Left ventricle myocardium inferior (tissue), 1 donor: ENCODE measurements around the gene DIAPH3. TPM values are rescaled to one million over a fixed set of nuclear protein-coding genes. Genes with fewer than 3 reads are reported as not detected.

ENCODE experiments used
- DNase-seq: peaks from one replicate; pipeline ENCODE4 v3.0.0-alpha.2; 2020
- H3K27ac ChIP-seq: fragments of 200-600 bp; replicated peaks from 2 replicates; pipeline ENCODE4 v1.8.0; 2021
- H3K27me3 ChIP-seq: fragments of 200-600 bp; 2 replicates; pipeline ENCODE4 v1.8.0; 2021; ENCODE audit warnings: low read depth
- H3K36me3 ChIP-seq: fragments of 200-600 bp; 2 replicates; pipeline ENCODE4 v1.8.0; 2021
- H3K4me1 ChIP-seq: fragments of 200-600 bp; 2 replicates; pipeline ENCODE4 v1.8.0; 2021
- H3K4me3 ChIP-seq: fragments of 200-600 bp; 2 replicates; pipeline ENCODE4 v1.8.0; 2021; ENCODE audit warnings: mild to moderate bottlenecking, moderate library complexity
- H3K9me3 ChIP-seq: fragments of 200-600 bp; replicated peaks from 2 replicates; pipeline ENCODE4 v1.8.0; 2021
- intact Hi-C: fragments of 100-400 bp; cut with micrococcal nuclease; formaldehyde crosslinking; loops from one replicate; pipeline ENCODE4 v1.11.0; 2022
- total RNA-seq: library from RNA; stranded (reverse); fragmentation: NEBNext Ultra II Directional; extraction: Animal tissue kit (Norgen Biotek cat#: 25700); gene quantifications from one replicate; pipeline ENCODE4 v1.2.1, GENCODE V29; 2021
- TF ChIP-seq, protein P1 (sequence below): fragments of 200-600 bp; IDR thresholded peaks from 2 replicates; pipeline ENCODE4 v1.8.0; 2021; ENCODE audit warnings: antibody characterized with exemption, mild to moderate bottlenecking, borderline replicate concordance
- donor health status: DM: no; HTN: yes; CAD: no; lungs with severe emphysema.

The DIAPH3 gene
- total RNA-seq, 1 donor from 2014 or later: 0.25 TPM

DNA sequence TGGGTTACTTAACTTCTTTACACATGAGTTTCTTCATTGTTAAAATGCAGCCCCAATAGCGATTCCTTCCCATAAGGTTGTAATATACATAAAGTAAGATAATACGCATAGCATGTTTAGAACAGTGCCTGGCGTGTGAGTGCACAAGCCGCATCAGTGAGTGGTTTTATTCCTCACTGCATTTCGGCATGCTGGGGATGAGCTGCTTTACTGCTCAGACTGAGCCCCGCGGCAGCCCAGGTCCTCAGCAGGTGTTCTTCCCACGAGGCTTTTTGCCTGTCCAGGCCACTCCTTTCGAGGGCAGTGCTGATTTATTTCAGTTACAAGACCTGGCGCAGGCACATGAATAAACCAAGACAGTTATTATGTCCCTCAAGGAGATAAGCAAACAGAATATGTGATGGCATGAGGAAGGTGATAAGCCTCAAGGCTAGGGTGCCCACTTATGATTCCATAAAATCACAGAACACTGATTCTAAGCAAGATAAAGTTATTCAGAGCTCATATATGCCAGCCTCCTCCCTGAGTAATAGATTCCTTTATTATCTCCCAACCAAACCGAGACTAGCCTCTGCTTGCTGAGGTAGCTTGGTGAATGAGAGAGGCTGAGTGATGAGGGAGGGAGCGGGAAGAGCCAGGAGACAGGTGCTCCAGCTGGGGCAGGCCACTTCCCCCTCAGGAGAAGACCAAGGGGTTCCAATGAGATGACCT, 505.5 kb downstream of the DIAPH3 start:
- TF ChIP-seq, protein P1, sequence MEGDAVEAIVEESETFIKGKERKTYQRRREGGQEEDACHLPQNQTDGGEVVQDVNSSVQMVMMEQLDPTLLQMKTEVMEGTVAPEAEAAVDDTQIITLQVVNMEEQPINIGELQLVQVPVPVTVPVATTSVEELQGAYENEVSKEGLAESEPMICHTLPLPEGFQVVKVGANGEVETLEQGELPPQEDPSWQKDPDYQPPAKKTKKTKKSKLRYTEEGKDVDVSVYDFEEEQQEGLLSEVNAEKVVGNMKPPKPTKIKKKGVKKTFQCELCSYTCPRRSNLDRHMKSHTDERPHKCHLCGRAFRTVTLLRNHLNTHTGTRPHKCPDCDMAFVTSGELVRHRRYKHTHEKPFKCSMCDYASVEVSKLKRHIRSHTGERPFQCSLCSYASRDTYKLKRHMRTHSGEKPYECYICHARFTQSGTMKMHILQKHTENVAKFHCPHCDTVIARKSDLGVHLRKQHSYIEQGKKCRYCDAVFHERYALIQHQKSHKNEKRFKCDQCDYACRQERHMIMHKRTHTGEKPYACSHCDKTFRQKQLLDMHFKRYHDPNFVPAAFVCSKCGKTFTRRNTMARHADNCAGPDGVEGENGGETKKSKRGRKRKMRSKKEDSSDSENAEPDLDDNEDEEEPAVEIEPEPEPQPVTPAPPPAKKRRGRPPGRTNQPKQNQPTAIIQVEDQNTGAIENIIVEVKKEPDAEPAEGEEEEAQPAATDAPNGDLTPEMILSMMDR: no peak
- no peaks in the 10 kb centered on the region for H3K27me3 ChIP-seq
- H3K4me3 ChIP-seq: no peak overlapping the region
- H3K27ac ChIP-seq: no peak overlapping the region
- no peaks in the 10 kb centered on the region for H3K36me3 ChIP-seq
- H3K4me1 ChIP-seq: peaks cover 18% of the 10 kb centered on the region
- intact Hi-C loops: no loop called here
- DNase-seq: no peak
- H3K9me3 ChIP-seq: no peaks in the 10 kb centered on the region

DNA sequence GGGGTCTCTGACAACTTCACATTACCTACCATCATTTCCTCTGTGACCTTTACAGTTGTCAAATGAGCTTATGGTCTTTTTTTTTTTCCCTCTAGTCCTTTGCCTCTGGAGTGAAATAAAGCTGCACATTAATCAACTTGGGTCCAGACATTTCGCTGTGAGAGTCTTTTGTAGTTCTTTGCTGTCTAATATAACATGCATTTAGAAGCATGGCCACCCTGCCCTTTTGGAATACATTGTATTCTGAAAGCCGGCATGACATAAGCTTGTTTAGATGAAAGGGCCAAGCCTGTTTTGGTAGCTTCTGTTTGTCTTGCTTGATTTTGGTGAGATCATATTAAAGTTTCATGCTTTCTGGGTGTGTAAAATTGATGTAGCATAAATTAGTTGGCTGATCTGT, 509.8 kb downstream of the DIAPH3 start:
- Histone ChIP-seq H3K9me3 (no peaks in the 10 kb centered on the region), H3K4me1 (peaks cover 9% of the 10 kb centered on the region), H3K4me3 (no peak overlapping the region), H3K27ac (no peak overlapping the region), H3K36me3 (no peaks in the 10 kb centered on the region), H3K27me3 (no peaks in the 10 kb centered on the region)
- DNase-seq: no peak
- TF ChIP-seq, protein P1: no peak
- intact Hi-C loops: no loop called here

DNA sequence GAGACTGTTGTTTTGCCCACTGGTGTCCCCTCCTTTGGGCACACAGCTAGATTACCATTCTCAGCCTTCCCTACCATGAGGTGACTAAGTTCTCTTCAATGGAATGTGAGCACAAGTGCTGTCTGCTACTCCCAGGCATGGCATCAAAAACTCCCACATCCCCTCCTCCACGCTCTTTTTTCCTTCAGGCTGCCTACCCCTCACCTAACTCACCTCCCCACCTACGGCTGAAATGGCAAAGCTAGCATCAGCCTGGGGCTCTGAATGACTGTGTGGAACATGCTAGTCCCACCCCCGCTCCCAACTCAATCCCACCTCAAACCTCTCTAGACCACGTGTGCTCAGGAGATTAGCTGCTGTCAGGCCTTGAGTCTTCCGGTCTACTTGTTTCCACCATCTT, 512.2 kb downstream of the DIAPH3 start:
- intact Hi-C loops: no loop called here
- Histone ChIP-seq H3K27ac (no peak overlapping the region), H3K4me3 (no peak overlapping the region), H3K27me3 (no peaks in the 10 kb centered on the region), H3K36me3 (no peaks in the 10 kb centered on the region), H3K9me3 (no peaks in the 10 kb centered on the region), H3K4me1 (no peaks in the 10 kb centered on the region)
- no peak for DNase-seq
- TF ChIP-seq, protein P1: no peak

DNA sequence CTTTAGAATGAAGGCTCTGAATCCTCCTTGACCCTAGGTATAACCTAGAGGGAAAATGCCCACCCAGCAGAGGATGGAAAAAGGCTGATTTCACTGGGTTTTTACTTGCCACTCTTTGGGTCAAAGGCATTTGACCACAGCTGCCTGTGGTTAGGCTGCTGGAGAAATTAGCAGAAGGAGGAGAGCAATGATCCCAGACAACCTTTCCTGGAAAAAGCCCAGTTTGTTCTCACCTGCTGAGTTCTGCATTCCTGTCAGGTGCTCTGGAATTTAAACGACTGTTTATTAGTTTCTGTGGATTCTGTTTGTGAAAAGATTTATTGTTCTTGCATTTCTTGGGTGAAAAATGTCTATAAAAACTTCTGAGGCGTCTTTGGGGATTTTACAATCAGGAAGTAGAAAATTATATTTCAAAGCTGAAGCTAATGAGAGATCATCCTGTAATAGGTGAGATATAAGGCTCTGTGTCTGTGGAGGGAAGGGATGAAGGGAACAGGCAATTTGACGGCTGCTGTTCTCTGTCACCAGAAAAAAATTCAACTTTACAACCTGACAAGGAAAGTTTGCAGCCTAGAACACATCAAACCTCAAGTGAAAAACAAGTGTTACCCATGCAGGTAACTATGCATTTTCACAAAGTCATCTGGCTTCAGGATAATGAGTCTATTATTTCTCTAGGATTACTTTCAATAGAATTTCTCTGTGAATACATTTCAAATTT, 519.7 kb downstream of the DIAPH3 start:
- no peaks in the 10 kb centered on the region for H3K36me3 ChIP-seq
- TF ChIP-seq, protein P1: no peak
- no peaks in the 10 kb centered on the region for H3K27me3 ChIP-seq
- no peaks in the 10 kb centered on the region for H3K9me3 ChIP-seq
- H3K4me3 ChIP-seq: no peak overlapping the region
- peaks cover under 1% of the 10 kb centered on the region for H3K4me1 ChIP-seq
- no peak for DNase-seq
- H3K27ac ChIP-seq: no peak overlapping the region
- intact Hi-C loops: no loop called here

DNA sequence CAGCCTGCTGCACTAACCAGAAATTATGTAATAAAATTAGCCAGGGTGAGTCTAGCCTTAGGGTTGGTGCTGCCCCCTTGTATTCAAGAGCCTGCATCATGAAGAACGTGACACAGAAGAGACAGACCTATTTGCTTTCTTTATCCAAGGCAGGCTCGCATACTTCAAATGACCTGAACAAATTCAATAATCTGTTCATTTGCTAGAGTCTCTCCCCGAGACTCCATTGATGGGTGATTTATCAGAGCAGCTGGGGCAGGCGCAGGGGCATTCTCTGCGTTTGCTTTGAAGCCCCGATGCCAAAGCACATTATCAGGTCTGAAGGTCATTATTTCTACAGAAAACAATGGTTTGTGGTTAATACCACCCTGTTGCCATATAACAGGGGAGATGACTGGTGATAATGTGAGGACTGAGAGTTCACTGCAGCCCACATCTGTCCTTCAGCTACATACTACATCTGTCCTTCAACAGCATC, 520.3 kb downstream of the DIAPH3 start:
- Histone ChIP-seq H3K36me3 (no peaks in the 10 kb centered on the region), H3K4me1 (peaks cover 7% of the 10 kb centered on the region), H3K9me3 (no peaks in the 10 kb centered on the region), H3K27ac (no peak overlapping the region), H3K27me3 (no peaks in the 10 kb centered on the region), H3K4me3 (no peak overlapping the region)
- TF ChIP-seq, protein P1: no peak
- DNase-seq: no peak
- intact Hi-C loops: no loop called here
